Transverse colon (tissue), 3 donors: ENCODE results near the gene FOXP2.

Experiments used
- EP300 ChIP-seq: sonication (generic); formaldehyde crosslinking; IDR thresholded peaks from one replicate; pipeline ENCODE4 v1.6.1; 2017; ENCODE audit warnings: antibody characterized with exemption, low read depth
- POLR2A ChIP-seq: fragments of 450-650 bp; IDR thresholded peaks from one replicate; pipeline ENCODE4 v1.6.1; 2016; ENCODE audit warnings: antibody characterized with exemption, mild to moderate bottlenecking, moderate library complexity
- TF ChIP-seq, protein P1 (sequence below), 5 experiments: fragments of 200-600 bp in 3 of 5; fragments of 450-650 bp in 2 of 5; sonication (generic) in 3 of 5; IDR thresholded peaks; 1 replicate in 2 of 5; 2 replicates in 3 of 5; pipeline ENCODE4 v1.5.1; 2016 to 2017; ENCODE audit warnings: antibody characterized with exemption in 5 of 5, inconsistent platforms in 3 of 5, mild to moderate bottlenecking in 2 of 5, moderate library complexity in 1 of 5

DNA sequence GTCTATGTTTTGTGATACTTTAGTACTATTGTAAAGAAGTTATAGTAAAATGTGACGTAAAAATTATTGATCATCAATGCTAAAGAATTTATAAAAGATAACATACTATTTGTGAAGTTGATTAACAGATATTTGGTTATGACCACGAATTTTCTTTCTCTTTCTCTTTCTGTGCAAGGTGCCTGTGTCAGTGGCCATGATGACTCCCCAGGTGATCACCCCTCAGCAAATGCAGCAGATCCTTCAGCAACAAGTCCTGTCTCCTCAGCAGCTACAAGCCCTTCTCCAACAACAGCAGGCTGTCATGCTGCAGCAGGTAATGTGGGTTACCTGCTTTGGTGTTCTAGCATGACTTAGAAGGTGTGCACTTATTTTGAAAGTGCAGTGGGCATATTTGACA is 213.7 kb downstream of the FOXP2 start:
- TF ChIP-seq, protein P1, sequence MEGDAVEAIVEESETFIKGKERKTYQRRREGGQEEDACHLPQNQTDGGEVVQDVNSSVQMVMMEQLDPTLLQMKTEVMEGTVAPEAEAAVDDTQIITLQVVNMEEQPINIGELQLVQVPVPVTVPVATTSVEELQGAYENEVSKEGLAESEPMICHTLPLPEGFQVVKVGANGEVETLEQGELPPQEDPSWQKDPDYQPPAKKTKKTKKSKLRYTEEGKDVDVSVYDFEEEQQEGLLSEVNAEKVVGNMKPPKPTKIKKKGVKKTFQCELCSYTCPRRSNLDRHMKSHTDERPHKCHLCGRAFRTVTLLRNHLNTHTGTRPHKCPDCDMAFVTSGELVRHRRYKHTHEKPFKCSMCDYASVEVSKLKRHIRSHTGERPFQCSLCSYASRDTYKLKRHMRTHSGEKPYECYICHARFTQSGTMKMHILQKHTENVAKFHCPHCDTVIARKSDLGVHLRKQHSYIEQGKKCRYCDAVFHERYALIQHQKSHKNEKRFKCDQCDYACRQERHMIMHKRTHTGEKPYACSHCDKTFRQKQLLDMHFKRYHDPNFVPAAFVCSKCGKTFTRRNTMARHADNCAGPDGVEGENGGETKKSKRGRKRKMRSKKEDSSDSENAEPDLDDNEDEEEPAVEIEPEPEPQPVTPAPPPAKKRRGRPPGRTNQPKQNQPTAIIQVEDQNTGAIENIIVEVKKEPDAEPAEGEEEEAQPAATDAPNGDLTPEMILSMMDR (IDR thresholded peaks at IDR 0.05): no peak
- no peak for TF ChIP-seq POLR2A
- TF ChIP-seq EP300: no peak
